K562 (cell line): ENCODE measurements around the gene SOX15. TPM values are rescaled to one million over a fixed set of nuclear protein-coding genes. Genes with fewer than 3 reads are reported as not detected.

Experiments used
- ATAC-seq: fragments of 200-7000 bp; cut with Tn5 transposase; 3 replicates; pipeline ENCODE4 v1.9.1; 2020; ENCODE audit warnings: moderate library complexity
- BruUV-seq: library from RNA; stranded (reverse); fragments of 400-500 nt; replicated peaks from 2 replicates; lab custom pipeline; 2021; lab: Mats Ljungman, UMichigan
- CTCF ChIA-PET: fragments of 300-600 bp; formaldehyde crosslinking; extraction: SDS; loops from one replicate; lab custom pipeline; 2021; ENCODE audit warnings: low intra/inter-chr PET ratio; lab: Yijun Ruan, JAX
- POLR2A ChIA-PET: fragments of 300-600, 350-650 bp; sonication (Branson Sonifier 250); formaldehyde crosslinking; extraction: SDS; loops from one replicate; lab custom pipeline; 2021; ENCODE audit warnings: antibody characterized with exemption, inconsistent platforms; lab: Yijun Ruan, JAX
- DNase-seq, 4 experiments: peaks; one replicate each; pipeline versions ENCODE4 v3.0.0 to v3.0.0-alpha.2; 2011 to 2018; ENCODE audit warnings: low spot score in 3 of 4, mixed read lengths in 3 of 4; ENCODE audit errors: extremely low read depth in 1 of 4
- FAIRE-seq: peaks from 2 replicates; lab custom pipeline; 2011; peaks lifted over from hg19 to GRCh38; lab: Jason Lieb, UNC
- H2AFZ ChIP-seq: 2 replicates; pipeline ENCODE4 v1.6.0; 2011; ENCODE audit warnings: low read depth, low read length, control low read depth, inconsistent platforms
- H3K27ac ChIP-seq: fragments of 200-600 bp; 3 replicates; pipeline ENCODE4 v1.8.0; 2011; ENCODE audit warnings: low read depth, mild to moderate bottlenecking, control low read depth, inconsistent platforms, low read length, moderate library complexity, mixed read lengths; ENCODE audit errors: extremely low read depth
- H3K27me3 ChIP-seq, 2 experiments: fragments of 300-600 bp in 1 of 2; 2 replicates in 1 of 2; 3 replicates in 1 of 2; pipeline versions ENCODE4 v1.6.0 to v1.8.0; 2011; ENCODE audit warnings: inconsistent platforms in 2 of 2, low read length in 2 of 2, mild to moderate bottlenecking in 1 of 2, mixed read lengths in 1 of 2, moderate library complexity in 1 of 2; ENCODE audit not compliant: control insufficient read depth in 2 of 2, insufficient read depth in 2 of 2
- H3K36me3 ChIP-seq: fragments of 300-600 bp; 3 replicates; pipeline ENCODE4 v1.8.0; 2011; ENCODE audit warnings: mild to moderate bottlenecking, low read length, inconsistent platforms; ENCODE audit not compliant: control insufficient read depth, insufficient read depth
- H3K4me1 ChIP-seq, 2 experiments: fragments of 200-600 bp in 1 of 2; replicated peaks in 1 of 2; 2 replicates in 1 of 2; 3 replicates in 1 of 2; pipeline versions ENCODE4 v1.5.1 to v1.8.0; 2011; ENCODE audit warnings: inconsistent platforms in 2 of 2, low read length in 2 of 2, mild to moderate bottlenecking in 1 of 2, mixed read lengths in 1 of 2, moderate library complexity in 1 of 2; ENCODE audit not compliant: control insufficient read depth in 2 of 2, insufficient read depth in 2 of 2
- H3K4me2 ChIP-seq: 2 replicates; pipeline ENCODE4 v1.6.1; 2011; ENCODE audit warnings: low read length, control low read depth, inconsistent platforms, mixed read lengths; ENCODE audit not compliant: insufficient read depth
- H3K4me3 ChIP-seq: fragments of 200-600 bp; sonication (generic), shearing (Covaris generic); 2 replicates; pipeline ENCODE4 v1.5.1; 2016; ENCODE audit warnings: control low read depth, inconsistent platforms
- H3K79me2 ChIP-seq: fragments of 200-600 bp; 3 replicates; pipeline ENCODE4 v1.8.0; 2011; ENCODE audit warnings: low read length, inconsistent platforms; ENCODE audit not compliant: control insufficient read depth, insufficient read depth
- H3K9ac ChIP-seq, 2 experiments: 2 replicates each; pipeline versions ENCODE4 v1.6.0 to v1.6.1; 2011; ENCODE audit warnings: low read depth in 2 of 2, low read length in 2 of 2, control low read depth in 1 of 2, inconsistent platforms in 1 of 2, mild to moderate bottlenecking in 1 of 2, mixed read lengths in 1 of 2; ENCODE audit not compliant: insufficient read depth in 1 of 2
- H3K9me1 ChIP-seq: one replicate; pipeline ENCODE4 v1.6.0; 2011; ENCODE audit warnings: inconsistent platforms, mild to moderate bottlenecking, low read length, moderate library complexity; ENCODE audit not compliant: control insufficient read depth, insufficient read depth
- H3K9me3 ChIP-seq: replicated peaks from 2 replicates; pipeline ENCODE4 v1.5.1; 2011; ENCODE audit warnings: low read depth, low read length, inconsistent platforms; ENCODE audit not compliant: control insufficient read depth, insufficient read depth
- H4K20me1 ChIP-seq: replicated peaks from 2 replicates; pipeline ENCODE4 v1.6.1; 2011; ENCODE audit warnings: low read length, inconsistent platforms, mixed read lengths; ENCODE audit not compliant: control insufficient read depth, insufficient read depth
- FOXM1 ChIP-seq, 2 experiments: fragments of 450-650 bp in 1 of 2; sonication (generic) in 1 of 2; formaldehyde crosslinking in 1 of 2; IDR thresholded peaks; 2 replicates each; pipeline versions ENCODE4 v1.6.1 to v1.9.0; 2017 to 2022; ENCODE audit warnings: low read depth in 2 of 2, mild to moderate bottlenecking in 2 of 2, missing genetic modification reagents in 1 of 2, moderate library complexity in 1 of 2
- HNRNPUL1 ChIP-seq: fragments of 200-400 bp; formaldehyde crosslinking; IDR thresholded peaks from 2 replicates; pipeline ENCODE4 v1.6.1; 2017; ENCODE audit warnings: low read length
- MYNN ChIP-seq, 2 experiments: sonication (generic); formaldehyde crosslinking in 1 of 2; IDR thresholded peaks; 2 replicates each; pipeline versions ENCODE4 v1.5.0 to v1.6.1; 2016 to 2020; ENCODE audit warnings: antibody characterized with exemption in 1 of 2, missing genetic modification reagents in 1 of 2
- NR2C2 ChIP-seq, 2 experiments: fragments of 200-800 bp in 1 of 2; sonication (Bioruptor generic) in 1 of 2; sonication (generic) in 1 of 2; formaldehyde crosslinking in 1 of 2; IDR thresholded peaks; 2 replicates each; pipeline versions ENCODE4 v1.6.1 to v1.8.0; 2016 to 2022; ENCODE audit warnings: mild to moderate bottlenecking in 1 of 2, missing compliant biosample characterization in 1 of 2, missing genetic modification characterization in 1 of 2, missing genetic modification reagents in 1 of 2
- PHB2 ChIP-seq: fragments of 450-650 bp; IDR thresholded peaks from 2 replicates; pipeline ENCODE4 v1.6.1; 2017; ENCODE audit warnings: low read depth
- PHF20 ChIP-seq: fragments of 450-650 bp; IDR thresholded peaks from 2 replicates; pipeline ENCODE4 v1.6.1; 2018; ENCODE audit not compliant: partially characterized antibody
- SMC3 ChIP-seq: conservative IDR thresholded peaks from 2 replicates; pipeline ENCODE4 v1.6.1; 2011; ENCODE audit warnings: low read depth, low read length, improper control_type of control experiment; ENCODE audit not compliant: insufficient read depth
- ZNF146 ChIP-seq: IDR thresholded peaks from one replicate; pipeline ENCODE4 v1.6.1; 2018; ENCODE audit warnings: missing compliant biosample characterization; ENCODE audit not compliant: unreplicated experiment
- ZNF41 ChIP-seq: fragments of 250-450 bp; sonication (Bioruptor Pico); conservative IDR thresholded peaks from 2 replicates; pipeline ENCODE4 v1.4.0; 2020; ENCODE audit warnings: mild to moderate bottlenecking
- WGBS: fragments of 100-300 bp; shearing (Covaris generic); methylation state at CpG from one replicate; pipeline ENCODE4 v1.1.6; 2016; ENCODE audit warnings: low coverage, mixed read lengths; ENCODE audit not compliant: insufficient coverage; ENCODE audit errors: missing lambda C conversion rate; 5-methylcytosine and 5-hydroxymethylcytosine counted together
- in situ Hi-C: fragments of 300-500 bp; cut with MboI; formaldehyde crosslinking; loops from 4 replicates; pipeline ENCODE4 v1.15.0; 2018; ENCODE audit warnings: inconsistent platforms, mixed read lengths
- intact Hi-C: fragments of 100-400 bp; cut with micrococcal nuclease; formaldehyde crosslinking; loops from 2 replicates; pipeline ENCODE4 v1.14.2; 2022
- polyA plus RNA-seq, 8 experiments: library from polyadenylated mRNA; depleted of rRNA in 4 of 8; stranded (reverse) in 5 of 8; unstranded in 3 of 8; fragments of >200 nt; fragmentation: Nextera tagmentation in 2 of 8; fragmentation: Illumina TruSeq in 1 of 8; extraction: Ambion mirVana in 2 of 8; extraction: Trizol in 1 of 8; gene quantifications; 2 replicates each; pipeline versions ENCODE4 v1.2.1 to v1.2.3, GENCODE V29; 2011 to 2014; ENCODE audit warnings: inconsistent platforms in 1 of 8, missing spikeins in 1 of 8
- total RNA-seq, 7 experiments: library from RNA; depleted of rRNA in 6 of 7; stranded (reverse); fragments of >200 nt in 6 of 7; fragmentation: Illumina TruSeq in 2 of 7; extraction: Trizol in 2 of 7; gene quantifications; 2 replicates each; pipeline versions ENCODE4 v1.2.1 to v1.2.3, GENCODE V29; 2011 to 2021; ENCODE audit warnings: low replicate concordance in 1 of 7
- TF ChIP-seq, protein P1 (sequence below): sonication (generic); formaldehyde crosslinking; IDR thresholded peaks from 2 replicates; pipeline ENCODE4 v1.9.0; 2022; ENCODE audit warnings: mild to moderate bottlenecking, missing genetic modification reagents
- TF ChIP-seq, protein P2 (sequence below), 3 experiments: fragments of 200-800 bp in 1 of 3; fragments of 250-450 bp in 1 of 3; fragments of 450-650 bp in 1 of 3; sonication (Bioruptor Pico) in 1 of 3; sonication (Bioruptor generic) in 1 of 3; formaldehyde crosslinking in 1 of 3; IDR thresholded peaks; 2 replicates each; pipeline versions ENCODE4 v1.6.1 to v1.8.0; 2016 to 2022; ENCODE audit warnings: mild to moderate bottlenecking in 2 of 3, missing genetic modification characterization in 2 of 3, missing compliant biosample characterization in 1 of 3, moderate library complexity in 1 of 3

The SOX15 gene
- total and polyA plus RNA-seq, 9 of the 15 experiments (the other 6 are each of a cell fraction or from before 2014, with no cell fraction given): 0.07 to 0.33 (median 0.19) TPM; not detected in 5

DNA sequence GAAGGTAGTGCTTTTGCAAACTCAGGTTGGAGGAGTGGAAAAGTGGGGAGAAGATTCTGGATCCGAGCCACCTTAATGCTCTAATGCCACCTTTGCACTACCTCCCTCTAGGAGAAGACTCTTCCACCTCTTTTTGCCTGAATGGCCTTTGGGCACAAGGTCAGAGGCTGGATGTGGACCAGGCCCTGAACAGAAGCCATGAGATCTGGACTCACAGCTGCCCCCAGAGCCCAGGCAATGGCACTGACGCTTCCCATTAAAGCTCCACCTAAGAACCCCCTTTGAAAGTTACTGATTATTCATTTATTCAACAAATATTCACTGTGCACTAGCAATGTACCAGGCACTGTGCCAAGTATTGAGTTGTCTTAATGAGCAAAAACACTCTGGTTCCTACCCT, 43.2 kb upstream of the SOX15 start:
- DNase-seq: no peak
- intact Hi-C loops (no loop called here), in situ Hi-C loops (loop anchor here (5.0 kb wide), 1 partner anchor 54 kb away; the partner anchor contains the start of genes TP53 and WRAP53)
- no peaks in the 10 kb centered on the region for H3K9me3 ChIP-seq
- ChIA-PET CTCF (interaction anchor here (1.1 to 2.9 kb wide), 3 partner anchors 55 to 85 kb away, joined by 3 to 18 read pairs (median 5); partner anchors contain the start of genes DNAH2, TP53 and WRAP53), POLR2A (interaction anchor here (0.6 to 1.0 kb wide), 3 partner anchors 54 to 257 kb away, joined by 3 to 7 read pairs (median 3); partner anchors contain the start of gene TP53)
- H3K27me3 ChIP-seq: no peaks in the 10 kb centered on the region
- no peak overlapping the region for H2AFZ ChIP-seq
- H3K79me2 ChIP-seq: no peaks in the 10 kb centered on the region
- no peak overlapping the region for H3K27ac ChIP-seq
- TF ChIP-seq HNRNPUL1 (no peak), MYNN (IDR thresholded peaks at IDR 0.05) (no peak), MYNN (CRISPR knock-in tag; IDR thresholded peaks at IDR 0.05) (no peak), FOXM1 (IDR thresholded peaks at IDR 0.05; ENCODE audit: low read depth) (no peak), FOXM1 (CRISPR knock-in tag; IDR thresholded peaks at IDR 0.05; ENCODE audit: low read depth) (no peak), PHF20 (no peak), ZNF146 (CRISPR knock-in tag) (no peak), SMC3 (no peak), ZNF41 (CRISPR knock-in tag) (no peak), PHB2 (no peak), NR2C2 (CRISPR knock-in tag; IDR thresholded peaks at IDR 0.05) (no peak), NR2C2 (tag; IDR thresholded peaks at IDR 0.05) (no peak)
- TF ChIP-seq, protein P1, sequence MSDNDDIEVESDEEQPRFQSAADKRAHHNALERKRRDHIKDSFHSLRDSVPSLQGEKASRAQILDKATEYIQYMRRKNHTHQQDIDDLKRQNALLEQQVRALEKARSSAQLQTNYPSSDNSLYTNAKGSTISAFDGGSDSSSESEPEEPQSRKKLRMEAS: no peak
- TF ChIP-seq, protein P2, sequence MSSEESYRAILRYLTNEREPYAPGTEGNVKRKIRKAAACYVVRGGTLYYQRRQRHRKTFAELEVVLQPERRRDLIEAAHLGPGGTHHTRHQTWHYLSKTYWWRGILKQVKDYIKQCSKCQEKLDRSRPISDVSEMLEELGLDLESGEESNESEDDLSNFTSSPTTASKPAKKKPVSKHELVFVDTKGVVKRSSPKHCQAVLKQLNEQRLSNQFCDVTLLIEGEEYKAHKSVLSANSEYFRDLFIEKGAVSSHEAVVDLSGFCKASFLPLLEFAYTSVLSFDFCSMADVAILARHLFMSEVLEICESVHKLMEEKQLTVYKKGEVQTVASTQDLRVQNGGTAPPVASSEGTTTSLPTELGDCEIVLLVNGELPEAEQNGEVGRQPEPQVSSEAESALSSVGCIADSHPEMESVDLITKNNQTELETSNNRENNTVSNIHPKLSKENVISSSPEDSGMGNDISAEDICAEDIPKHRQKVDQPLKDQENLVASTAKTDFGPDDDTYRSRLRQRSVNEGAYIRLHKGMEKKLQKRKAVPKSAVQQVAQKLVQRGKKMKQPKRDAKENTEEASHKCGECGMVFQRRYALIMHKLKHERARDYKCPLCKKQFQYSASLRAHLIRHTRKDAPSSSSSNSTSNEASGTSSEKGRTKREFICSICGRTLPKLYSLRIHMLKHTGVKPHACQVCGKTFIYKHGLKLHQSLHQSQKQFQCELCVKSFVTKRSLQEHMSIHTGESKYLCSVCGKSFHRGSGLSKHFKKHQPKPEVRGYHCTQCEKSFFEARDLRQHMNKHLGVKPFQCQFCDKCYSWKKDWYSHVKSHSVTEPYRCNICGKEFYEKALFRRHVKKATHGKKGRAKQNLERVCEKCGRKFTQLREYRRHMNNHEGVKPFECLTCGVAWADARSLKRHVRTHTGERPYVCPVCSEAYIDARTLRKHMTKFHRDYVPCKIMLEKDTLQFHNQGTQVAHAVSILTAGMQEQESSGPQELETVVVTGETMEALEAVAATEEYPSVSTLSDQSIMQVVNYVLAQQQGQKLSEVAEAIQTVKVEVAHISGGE (CRISPR knock-in tag; IDR thresholded peaks at IDR 0.05): no peak
- FAIRE-seq: no peak
- 0 out of 3 replicates have a peak, but pooled peaks have one; percentile 35 for ATAC-seq
- no peaks in the 10 kb centered on the region for H3K36me3 ChIP-seq
- H3K9ac ChIP-seq: no peak overlapping the region
- peaks cover 0 to 8% of the 10 kb centered on the region in 2 experiments; a peak in 3 of 5 replicates for H3K4me1 ChIP-seq
- H3K4me2 ChIP-seq: no peak overlapping the region
- no peaks in the 10 kb centered on the region for H4K20me1 ChIP-seq
- H3K9me1 ChIP-seq: no peaks in the 10 kb centered on the region
- BruUV-seq: no TSS peak
- no peak overlapping the region for H3K4me3 ChIP-seq
- WGBS: 19% methylated on average over 2 of the region's 2 CpGs
